GM19238 (cell line): ENCODE results near the gene XPO5.
"Not testable (repeated sequence)": the region's sequence is repeated elsewhere in the genome, so short reads cannot be mapped to it uniquely, and the experiment has no call there.

Experiments used
- DNase-seq: peaks from one replicate; pipeline ENCODE4 v3.0.0; 2011; ENCODE audit warnings: low spot score; ENCODE audit not compliant: insufficient read length

XPO5 gene

GRCh38 chr6:43498291-43498690 is 77.5 kb downstream of the XPO5 start:
- not testable (repeated sequence) for DNase-seq

DNA sequence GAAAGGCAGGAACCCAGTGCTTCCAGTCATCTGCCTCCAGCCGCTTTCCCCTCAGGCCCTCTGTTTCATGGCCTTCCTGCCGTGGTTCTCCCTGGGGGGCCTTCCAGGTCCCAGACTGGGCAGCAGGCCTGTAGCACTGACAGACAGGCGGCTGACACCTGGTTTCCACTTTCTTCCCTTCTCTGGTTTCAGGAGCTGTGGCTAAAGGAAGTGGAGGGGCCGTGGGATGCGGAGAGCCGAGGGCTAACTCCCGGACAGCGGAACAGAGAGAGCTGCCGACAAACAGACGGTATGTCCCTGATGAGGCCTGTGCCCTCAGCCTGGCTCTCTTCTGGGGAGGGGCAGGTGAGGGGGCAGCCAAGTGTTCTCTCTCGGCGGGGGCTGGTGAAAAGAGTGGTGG is 78.1 kb downstream of the XPO5 start:
- no peak for DNase-seq

DNA sequence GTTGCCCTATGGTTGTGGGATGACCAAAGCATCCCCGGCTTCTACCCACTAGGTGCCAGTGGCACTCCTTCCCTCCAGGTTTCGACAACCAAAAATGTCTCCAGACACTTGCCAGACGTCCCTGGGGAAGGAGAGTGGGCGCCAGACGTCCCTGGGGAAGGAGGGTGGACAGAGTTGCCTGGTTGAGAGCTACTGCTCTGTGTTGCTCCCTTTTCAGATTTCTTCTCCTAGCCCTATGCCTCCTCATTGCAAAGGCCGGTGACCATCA is 78.8 kb downstream of the XPO5 start:
- DNase-seq: no peak

- DNase-seq: no peak
These were observed 79.3 kb downstream of the XPO5 start for GRCh38 chr6:43496370-43497128.

GRCh38 chr6:43495409-43495941 is 80.4 kb downstream of the XPO5 start:
- DNase-seq: no peak

DNA sequence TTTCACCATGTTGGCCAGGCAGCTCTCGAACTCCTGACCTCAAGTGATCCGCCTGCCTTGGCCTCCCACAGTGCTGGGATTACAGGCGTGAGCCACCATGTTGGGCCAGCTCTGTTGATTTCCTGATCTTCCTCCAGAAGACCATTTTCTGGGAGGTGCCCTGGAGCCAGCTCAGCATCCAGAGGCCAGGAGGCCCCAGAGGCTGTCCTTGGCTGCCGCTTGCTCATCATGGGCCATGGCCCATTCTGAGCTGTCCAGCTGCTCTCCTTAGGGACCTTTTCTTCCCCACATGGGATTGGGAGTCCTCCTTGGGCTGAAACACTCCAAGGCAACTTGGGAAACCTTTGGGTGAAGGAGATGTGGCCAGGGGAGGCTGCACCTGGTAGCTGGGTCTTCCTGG is 81.1 kb downstream of the XPO5 start:
- DNase-seq: no peak

- no peak for DNase-seq
These were observed 81.5 kb downstream of the XPO5 start for GRCh38 chr6:43494321-43494720.

DNA sequence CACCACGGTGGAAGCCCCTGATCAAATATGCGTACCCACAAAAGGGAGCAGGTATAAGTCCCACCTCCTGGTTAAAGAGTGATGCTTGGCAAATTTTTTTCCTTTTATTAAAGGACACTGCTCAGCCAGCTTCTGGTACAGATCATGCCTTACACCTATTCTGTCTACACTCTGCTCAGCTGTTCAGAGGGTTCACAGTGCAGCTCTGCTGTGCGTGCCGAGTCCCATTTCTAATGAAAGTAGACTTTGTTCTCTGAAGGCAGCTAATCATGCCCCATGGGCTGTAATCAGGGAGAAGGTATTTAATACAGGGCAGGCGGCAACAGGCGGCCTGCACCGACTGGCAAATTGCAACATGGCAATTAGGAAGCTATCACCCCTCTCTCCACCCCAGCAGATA is 82.0 kb downstream of the XPO5 start:
- DNase-seq: no peak

DNA sequence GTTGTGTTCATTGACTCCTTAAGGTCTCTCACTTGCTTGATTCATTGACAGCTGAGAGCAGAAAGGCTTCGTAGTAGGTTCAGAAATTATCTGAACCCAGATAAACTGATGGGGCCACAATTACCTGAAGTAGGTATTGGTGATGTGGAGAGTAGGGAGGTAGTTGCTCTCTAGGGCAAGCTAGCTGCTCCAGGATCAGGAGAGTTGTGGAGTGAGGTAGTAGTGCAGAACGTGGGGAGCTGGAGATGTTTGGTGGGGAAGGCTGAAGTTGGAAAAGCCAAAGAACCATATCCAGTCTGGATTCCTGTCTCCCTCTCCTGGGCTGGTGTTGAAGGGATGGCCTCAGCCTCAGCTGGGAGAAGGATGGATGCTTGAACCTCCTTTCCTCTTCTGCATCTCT is 82.6 kb downstream of the XPO5 start:
- no peak for DNase-seq

DNA sequence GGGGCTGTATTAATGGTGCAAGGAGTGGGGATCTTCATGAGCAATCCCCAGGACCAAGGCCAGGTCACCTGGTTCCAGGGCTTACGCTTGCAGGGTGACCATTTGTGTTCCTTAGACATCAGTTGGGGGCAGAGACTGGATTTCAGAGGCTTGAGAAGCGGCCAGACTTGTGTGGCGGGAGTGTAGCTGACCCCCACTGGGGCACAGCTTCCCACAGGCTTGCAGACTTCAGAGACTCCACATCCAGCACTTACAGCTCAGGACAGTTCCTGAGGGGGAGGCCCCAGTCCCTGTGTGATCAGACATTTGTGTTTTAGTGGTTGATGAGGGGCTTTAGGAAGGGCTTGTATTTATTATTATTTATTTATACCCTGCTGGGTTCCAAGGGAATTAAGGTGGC is 83.2 kb downstream of the XPO5 start:
- no peak for DNase-seq

GRCh38 chr6:43491750-43492661 is 83.8 kb downstream of the XPO5 start:
- DNase-seq: no peak

DNA sequence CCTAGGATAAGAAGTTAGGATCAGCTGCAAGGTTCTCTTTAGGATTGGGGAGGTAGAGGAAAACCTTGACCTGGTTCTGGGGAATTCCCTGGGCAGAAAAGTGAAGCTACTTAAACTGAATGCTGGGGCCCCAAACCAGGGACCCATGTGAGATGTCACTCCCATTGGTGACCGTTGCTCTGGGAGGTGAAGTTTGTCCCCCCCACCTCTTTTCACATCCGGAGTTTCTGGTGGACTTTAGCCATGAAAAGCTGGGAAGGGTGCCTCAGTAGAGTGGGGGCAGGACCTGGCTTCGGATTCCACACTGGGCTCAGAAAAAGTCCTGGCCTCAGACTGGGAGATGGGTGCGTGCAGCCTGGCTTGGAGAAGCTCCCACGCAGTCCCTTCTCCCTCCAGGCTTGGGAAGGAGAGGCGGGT is 85.3 kb downstream of the XPO5 start:
- DNase-seq: no peak

DNA sequence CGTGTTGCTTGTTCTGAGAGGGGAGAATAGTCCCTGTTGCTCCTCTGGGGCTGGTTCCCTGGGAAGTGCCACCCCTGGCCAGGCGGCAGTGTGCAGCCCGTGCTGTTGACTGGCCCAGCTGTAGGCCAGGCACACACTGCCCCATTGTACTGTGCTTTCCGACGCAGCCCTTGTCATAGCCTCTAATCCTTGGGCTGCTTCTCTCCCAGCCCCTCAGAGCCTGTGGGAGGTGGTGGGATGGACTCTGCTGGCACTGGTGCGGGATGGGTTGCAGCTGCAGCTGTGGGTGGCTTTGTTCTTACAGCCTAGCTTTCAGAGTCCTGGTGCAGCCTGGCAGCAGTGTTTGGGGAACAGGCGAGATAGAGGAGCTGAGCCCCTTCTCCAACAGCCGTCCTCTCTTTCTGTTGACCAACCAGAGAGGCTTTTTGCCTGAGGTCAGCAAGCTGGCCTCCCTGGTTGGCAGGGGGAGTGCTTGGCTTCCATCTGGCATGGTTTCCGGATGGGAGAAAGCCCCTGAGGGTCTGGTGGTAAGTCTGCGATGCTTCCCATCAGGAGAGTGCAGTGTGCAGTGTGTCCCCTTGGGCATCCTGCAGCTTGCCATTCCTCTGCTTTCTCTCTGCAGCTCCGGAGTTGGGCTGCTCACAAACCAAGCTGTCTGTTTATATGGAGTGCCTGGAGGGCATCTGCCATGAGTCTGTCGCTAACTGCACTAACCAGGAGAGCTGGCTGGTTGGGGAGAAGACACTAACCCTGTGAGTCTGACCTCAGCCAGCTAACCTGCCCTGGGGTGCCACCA is 86.4 kb downstream of the XPO5 start:
- no peak for DNase-seq

- DNase-seq: no peak
These were observed 87.1 kb downstream of the XPO5 start for GRCh38 chr6:43488667-43489276.

DNA sequence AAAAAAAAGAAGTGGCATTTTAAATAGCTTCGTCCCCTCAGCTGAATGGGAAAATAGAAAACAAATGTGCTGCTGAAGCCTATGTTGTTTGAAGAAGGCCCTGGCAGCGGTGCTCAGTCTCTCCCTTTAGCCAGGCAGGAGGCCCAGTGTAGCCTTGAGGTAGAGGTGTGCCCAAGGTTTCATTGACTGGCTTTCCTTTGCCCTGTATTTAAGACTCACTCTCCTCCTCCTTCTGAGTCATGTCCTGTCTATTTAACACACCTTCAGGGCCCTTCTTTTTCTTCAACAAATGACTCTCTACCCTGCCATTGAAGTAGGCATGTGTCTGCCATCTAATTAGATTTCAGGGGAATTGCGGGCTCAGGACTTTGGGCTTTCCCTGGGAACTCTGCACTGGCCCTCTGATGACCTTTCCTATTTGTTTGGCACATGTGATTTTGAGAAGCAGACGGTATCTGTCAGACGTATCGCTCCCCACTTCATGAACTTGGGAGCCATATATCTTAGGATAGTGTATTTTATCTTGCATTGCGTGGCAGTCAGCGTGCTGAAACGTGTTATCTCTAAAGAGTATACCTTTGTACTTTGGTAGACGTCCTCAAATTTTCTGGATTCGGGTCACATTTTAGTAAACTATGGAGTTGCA is 94.1 kb downstream of the XPO5 start:
- no peak for DNase-seq

DNA sequence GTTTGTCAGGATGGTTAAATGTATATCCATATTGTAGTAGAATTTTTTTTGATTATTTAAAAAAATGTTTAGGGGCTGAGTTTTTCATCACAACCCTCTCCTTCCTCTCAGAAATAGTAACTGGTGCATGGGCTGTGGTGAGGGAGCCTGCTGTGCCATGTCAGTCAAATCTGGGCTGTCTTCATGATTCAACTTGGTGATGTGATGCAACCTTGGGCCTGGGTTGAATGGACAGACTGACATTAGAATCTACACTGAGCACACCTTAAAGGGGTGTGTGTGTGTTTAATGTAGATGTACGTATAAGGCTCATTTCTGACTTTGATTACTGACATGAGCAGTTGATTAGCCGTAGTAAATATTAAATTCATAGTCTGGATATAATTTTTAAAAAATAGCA is 94.8 kb downstream of the XPO5 start:
- DNase-seq: no peak

GRCh38 chr6:43478008-43478372 is 97.8 kb downstream of the XPO5 start:
- DNase-seq: no peak

- peak; percentile 91 for DNase-seq
These were observed 98.4 kb downstream of the XPO5 start, which contains the start of gene TJAP1 for GRCh38 chr6:43477235-43478007. Gene TJAP1, plus strand, starts transcription at chr6:43477570. Its CDS starts 21,432 bp downstream, at chr6:43499002.

- DNase-seq: no peak
These were observed 99.1 kb downstream of the XPO5 start for GRCh38 chr6:43476746-43477145.

- no peak for DNase-seq
These were observed 100.3 kb downstream of the XPO5 start for GRCh38 chr6:43475516-43475915.
